PC-9 (cell line): Measurements from ENCODE around the gene ZNF408. TPM values are rescaled to one million over a fixed set of nuclear protein-coding genes. Genes with fewer than 3 reads are reported as not detected.

Experiments
- BruUV-seq: library from RNA; stranded (reverse); fragments of 400-500 nt; replicated peaks from 2 replicates; lab custom pipeline; 2021; lab: Mats Ljungman, UMichigan
- CTCF ChIA-PET: fragments of 300-600 bp; sonication (Branson Sonifier 250); formaldehyde crosslinking; loops from one replicate; lab custom pipeline; 2022; ENCODE audit warnings: antibody characterized with exemption; lab: Charles Lee
- POLR2A ChIA-PET: fragments of 300-600 bp; sonication (Branson Sonifier 250); formaldehyde crosslinking; loops from one replicate; lab custom pipeline; 2022; ENCODE audit warnings: antibody characterized with exemption; ENCODE audit not compliant: unreplicated experiment; lab: Charles Lee
- DNase-seq, 2 experiments: peaks; one replicate each; pipeline versions ENCODE4 v3.0.0 to v3.0.0-alpha.2; 2015 to 2022; ENCODE audit warnings: mixed read lengths in 1 of 2
- H2AFZ ChIP-seq: fragments of 200-600 bp; sonication (generic); 2 replicates; pipeline ENCODE4 v1.8.1; 2017; ENCODE audit warnings: antibody characterized with exemption
- H3F3A ChIP-seq: fragments of 200-600 bp; sonication (generic); 2 replicates; pipeline ENCODE4 v1.8.1; 2017; ENCODE audit warnings: antibody characterized with exemption, mild to moderate bottlenecking, low read depth; ENCODE audit not compliant: insufficient read depth
- H3K27ac ChIP-seq: fragments of 200-600 bp; sonication (generic); 2 replicates; pipeline ENCODE4 v1.6.1; 2016; ENCODE audit warnings: mixed run types
- H3K27me3 ChIP-seq: fragments of 200-600 bp; sonication (generic); 2 replicates; pipeline ENCODE4 v1.6.1; 2016; ENCODE audit warnings: low read depth, mixed run types; ENCODE audit not compliant: insufficient read depth
- H3K36me3 ChIP-seq: fragments of 200-600 bp; sonication (generic); 2 replicates; pipeline ENCODE4 v1.6.1; 2016; ENCODE audit warnings: low read depth, mixed run types
- H3K4me1 ChIP-seq: fragments of 200-600 bp; sonication (generic); replicated peaks from 2 replicates; pipeline ENCODE4 v1.6.1; 2016; ENCODE audit warnings: mixed run types; ENCODE audit not compliant: insufficient read depth
- H3K4me2 ChIP-seq: fragments of 200-600 bp; sonication (generic); 2 replicates; pipeline ENCODE4 v1.6.1; 2017; ENCODE audit warnings: mixed run types
- H3K4me3 ChIP-seq: fragments of 200-600 bp; sonication (generic); 2 replicates; pipeline ENCODE4 v1.6.1; 2016; ENCODE audit warnings: mixed run types
- H3K79me2 ChIP-seq: fragments of 200-600 bp; sonication (generic); 2 replicates; pipeline ENCODE4 v1.6.1; 2017; ENCODE audit warnings: low read depth, mixed run types
- H3K9me2 ChIP-seq: fragments of 200-600 bp; sonication (generic); 2 replicates; pipeline ENCODE4 v1.8.1; 2017; ENCODE audit warnings: mild to moderate bottlenecking; ENCODE audit not compliant: insufficient read depth
- H3K9me3 ChIP-seq: fragments of 200-600 bp; sonication (generic); 2 replicates; pipeline ENCODE4 v1.8.1; 2016; ENCODE audit warnings: low read depth; ENCODE audit not compliant: insufficient read depth
- H4K20me1 ChIP-seq: fragments of 200-600 bp; sonication (generic); 2 replicates; pipeline ENCODE4 v1.8.1; 2017; ENCODE audit not compliant: insufficient read depth
- EZH2 ChIP-seq: fragments of 200-600 bp; sonication (generic); IDR thresholded peaks from 2 replicates; pipeline ENCODE4 v1.8.0; 2017; ENCODE audit warnings: antibody characterized with exemption, low read depth
- intact Hi-C: fragments of 100-400 bp; cut with micrococcal nuclease; formaldehyde crosslinking; loops from one replicate; pipeline ENCODE4 v1.10.0; 2022; ENCODE audit not compliant: unreplicated experiment
- total RNA-seq: library from RNA; stranded (reverse); gene quantifications from 2 replicates; pipeline ENCODE4 v1.2.3, GENCODE V29; 2021
- TF ChIP-seq, protein P1 (sequence below): fragments of 200-600 bp; sonication (generic); conservative IDR thresholded peaks from 2 replicates; pipeline ENCODE4 v1.6.1; 2017; ENCODE audit warnings: mixed run types, antibody characterized with exemption, mild to moderate bottlenecking, moderate library complexity

Gene ZNF408
- total RNA-seq, 1 experiment from 2014 or later, result 13.8 TPM

GRCh38 chr11:46723359-46723680 lies 22.5 kb downstream of the ZNF408 start:
- ChIA-PET POLR2A (no interaction called here), CTCF (interaction anchor here (0.6 kb wide), 1 partner anchor 1695 kb away, joined by 3 read pairs; no protein-coding TSS in a partner anchor)
- H3K9me2 ChIP-seq, result no peaks in the 10 kb centered on the region

GRCh38 chr11:46724088-46724487 lies 23.3 kb downstream of the ZNF408 start:
- H3K27ac ChIP-seq, result no peak overlapping the region
- no peak overlapping the region for H3K4me3 ChIP-seq
- H3K27me3 ChIP-seq, result no peaks in the 10 kb centered on the region
- no peaks in the 10 kb centered on the region for H3K9me2 ChIP-seq
- no peaks in the 10 kb centered on the region for H3K9me3 ChIP-seq
- TF ChIP-seq, protein P1, sequence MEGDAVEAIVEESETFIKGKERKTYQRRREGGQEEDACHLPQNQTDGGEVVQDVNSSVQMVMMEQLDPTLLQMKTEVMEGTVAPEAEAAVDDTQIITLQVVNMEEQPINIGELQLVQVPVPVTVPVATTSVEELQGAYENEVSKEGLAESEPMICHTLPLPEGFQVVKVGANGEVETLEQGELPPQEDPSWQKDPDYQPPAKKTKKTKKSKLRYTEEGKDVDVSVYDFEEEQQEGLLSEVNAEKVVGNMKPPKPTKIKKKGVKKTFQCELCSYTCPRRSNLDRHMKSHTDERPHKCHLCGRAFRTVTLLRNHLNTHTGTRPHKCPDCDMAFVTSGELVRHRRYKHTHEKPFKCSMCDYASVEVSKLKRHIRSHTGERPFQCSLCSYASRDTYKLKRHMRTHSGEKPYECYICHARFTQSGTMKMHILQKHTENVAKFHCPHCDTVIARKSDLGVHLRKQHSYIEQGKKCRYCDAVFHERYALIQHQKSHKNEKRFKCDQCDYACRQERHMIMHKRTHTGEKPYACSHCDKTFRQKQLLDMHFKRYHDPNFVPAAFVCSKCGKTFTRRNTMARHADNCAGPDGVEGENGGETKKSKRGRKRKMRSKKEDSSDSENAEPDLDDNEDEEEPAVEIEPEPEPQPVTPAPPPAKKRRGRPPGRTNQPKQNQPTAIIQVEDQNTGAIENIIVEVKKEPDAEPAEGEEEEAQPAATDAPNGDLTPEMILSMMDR, result no peak
- no peak for TF ChIP-seq EZH2
- no peak for DNase-seq
- H3K79me2 ChIP-seq, result no peaks in the 10 kb centered on the region
- CTCF ChIA-PET, result no interaction called here
- no peak overlapping the region for H2AFZ ChIP-seq
- no peaks in the 10 kb centered on the region for H3F3A ChIP-seq
- H4K20me1 ChIP-seq, result no peaks in the 10 kb centered on the region
- H3K4me1 ChIP-seq, result no peaks in the 10 kb centered on the region
- no peaks in the 10 kb centered on the region for H3K36me3 ChIP-seq
- POLR2A ChIA-PET, result no interaction called here
- H3K4me2 ChIP-seq, result no peak overlapping the region
- no TSS peak for BruUV-seq
- intact Hi-C loops, result no loop called here

More at GRCh38 chr11:46723359-46723680, 22.5 kb downstream of the ZNF408 start:
- DNase-seq, result no peak
- Histone ChIP-seq H3K4me2 (no peak overlapping the region), H4K20me1 (no peaks in the 10 kb centered on the region), H2AFZ (no peak overlapping the region), H3K27ac (no peak overlapping the region), H3K36me3 (no peaks in the 10 kb centered on the region), H3K9me3 (no peaks in the 10 kb centered on the region), H3K79me2 (no peaks in the 10 kb centered on the region), H3F3A (no peaks in the 10 kb centered on the region), H3K4me3 (no peak overlapping the region), H3K4me1 (peaks cover 4% of the 10 kb centered on the region), H3K27me3 (no peaks in the 10 kb centered on the region)
- no TSS peak for BruUV-seq
- intact Hi-C loops, result no loop called here
- no peak for TF ChIP-seq EZH2
- TF ChIP-seq, protein P1, result no peak

GRCh38 chr11:46725338-46726205 lies 24.7 kb downstream of the ZNF408 start:
- Histone ChIP-seq H2AFZ (no peak overlapping the region), H3K4me3 (no peak overlapping the region), H3K9me3 (no peaks in the 10 kb centered on the region), H3F3A (no peaks in the 10 kb centered on the region), H4K20me1 (no peaks in the 10 kb centered on the region), H3K4me1 (no peaks in the 10 kb centered on the region), H3K27me3 (no peaks in the 10 kb centered on the region), H3K36me3 (no peaks in the 10 kb centered on the region), H3K27ac (no peak overlapping the region), H3K9me2 (no peaks in the 10 kb centered on the region), H3K79me2 (no peaks in the 10 kb centered on the region), H3K4me2 (no peak overlapping the region)
- intact Hi-C loops, result no loop called here
- TF ChIP-seq, protein P1, result no peak
- TF ChIP-seq EZH2, result no peak
- DNase-seq, result no peak
- ChIA-PET CTCF (no interaction called here), POLR2A (no interaction called here)
- no TSS peak for BruUV-seq
